Measurements from ENCODE around the gene KATNAL1. TPM values are rescaled to one million over a fixed set of nuclear protein-coding genes. Genes with fewer than 3 reads are reported as not detected.

Gene KATNAL1
- total and polyA plus RNA-seq, 10 of the 15 experiments (the other 5 are each of a cell fraction or from before 2014, with no cell fraction given), result 6.5 to 18.7 (median 11.7) TPM

DNA sequence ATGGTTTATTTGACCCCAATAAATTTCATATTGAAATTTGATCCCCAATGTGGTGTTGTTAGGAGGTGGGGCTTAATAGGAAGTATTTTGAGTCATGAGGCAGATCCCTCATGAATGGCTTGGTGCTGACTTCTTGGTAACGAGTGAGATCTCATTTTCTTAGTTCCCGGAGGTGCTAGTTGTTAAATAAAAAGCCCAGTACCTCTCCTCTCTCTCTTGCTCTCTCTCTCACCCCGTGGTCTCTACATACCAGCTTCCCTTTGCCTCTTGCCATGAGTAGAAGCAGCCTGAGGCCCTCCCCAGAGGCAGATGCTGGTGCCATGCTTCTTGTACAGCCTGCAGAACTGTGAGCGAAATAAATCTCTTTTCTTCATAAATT, 39.4 kb upstream of the KATNAL1 start:
- in situ Hi-C loops (cut with MboI), result no loop called here
- RAD21 ChIA-PET (ENCODE audit: unreplicated experiment), result interaction anchor here (1.1 to 2.0 kb wide), 2 partner anchors 14 to 214 kb away, joined by 3 to 11 read pairs; no protein-coding TSS in a partner anchor
- TF ChIP-seq RFX5 (IDR thresholded peaks at IDR 0.05; ENCODE audit: low read depth, low read length), result no peak
- TF ChIP-seq NFIC (IDR thresholded peaks at IDR 0.05; ENCODE audit: low read depth, low read length), result 0 out of 2 replicates have a peak, but pooled peaks have one; percentile 1
- TF ChIP-seq ZNF622 (IDR thresholded peaks at IDR 0.05), result no peak
- TF ChIP-seq JUNB (IDR thresholded peaks at IDR 0.05), result peak; percentile 23; the same call in 1 of the 2 replicates
- no peak for TF ChIP-seq SMC3 (IDR thresholded peaks at IDR 0.05; ENCODE audit: borderline replicate concordance, low read length)
- no peak for TF ChIP-seq STAT3 (IDR thresholded peaks at IDR 0.05; ENCODE audit: low read depth, low read length)
- no peak for TF ChIP-seq TCF12 (IDR thresholded peaks at IDR 0.05; ENCODE audit: low read depth, low read length)
- TF ChIP-seq SP1 (IDR thresholded peaks at IDR 0.05; ENCODE audit: low read depth, low read length), result no peak
- no peak for TF ChIP-seq NRF1 (conservative IDR thresholded peaks at IDR 0.05; ENCODE audit: low read depth, low read length)
- no peak for TF ChIP-seq BCL11A (IDR thresholded peaks at IDR 0.05; ENCODE audit: low read depth, low read length)
- TF ChIP-seq E2F8 (IDR thresholded peaks at IDR 0.05; ENCODE audit: low read depth, partially characterized antibody), result no peak
- TF ChIP-seq SUZ12 (IDR thresholded peaks at IDR 0.05; ENCODE audit: unreplicated experiment), result no peak
- TF ChIP-seq, protein P1, sequence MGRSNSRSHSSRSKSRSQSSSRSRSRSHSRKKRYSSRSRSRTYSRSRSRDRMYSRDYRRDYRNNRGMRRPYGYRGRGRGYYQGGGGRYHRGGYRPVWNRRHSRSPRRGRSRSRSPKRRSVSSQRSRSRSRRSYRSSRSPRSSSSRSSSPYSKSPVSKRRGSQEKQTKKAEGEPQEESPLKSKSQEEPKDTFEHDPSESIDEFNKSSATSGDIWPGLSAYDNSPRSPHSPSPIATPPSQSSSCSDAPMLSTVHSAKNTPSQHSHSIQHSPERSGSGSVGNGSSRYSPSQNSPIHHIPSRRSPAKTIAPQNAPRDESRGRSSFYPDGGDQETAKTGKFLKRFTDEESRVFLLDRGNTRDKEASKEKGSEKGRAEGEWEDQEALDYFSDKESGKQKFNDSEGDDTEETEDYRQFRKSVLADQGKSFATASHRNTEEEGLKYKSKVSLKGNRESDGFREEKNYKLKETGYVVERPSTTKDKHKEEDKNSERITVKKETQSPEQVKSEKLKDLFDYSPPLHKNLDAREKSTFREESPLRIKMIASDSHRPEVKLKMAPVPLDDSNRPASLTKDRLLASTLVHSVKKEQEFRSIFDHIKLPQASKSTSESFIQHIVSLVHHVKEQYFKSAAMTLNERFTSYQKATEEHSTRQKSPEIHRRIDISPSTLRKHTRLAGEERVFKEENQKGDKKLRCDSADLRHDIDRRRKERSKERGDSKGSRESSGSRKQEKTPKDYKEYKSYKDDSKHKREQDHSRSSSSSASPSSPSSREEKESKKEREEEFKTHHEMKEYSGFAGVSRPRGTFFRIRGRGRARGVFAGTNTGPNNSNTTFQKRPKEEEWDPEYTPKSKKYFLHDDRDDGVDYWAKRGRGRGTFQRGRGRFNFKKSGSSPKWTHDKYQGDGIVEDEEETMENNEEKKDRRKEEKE (IDR thresholded peaks at IDR 0.05), result no peak
- no peak for TF ChIP-seq ZNF592 (IDR thresholded peaks at IDR 0.05)

More for the DNA sequence above, 39.4 kb upstream of the KATNAL1 start:
- WGBS (ENCODE audit: insufficient coverage, insufficient replicate concordance, low lambda C conversion rate, missing lambda C conversion rate), result 29% methylated on average over 4 of the region's 4 CpGs
- H3K4me2 ChIP-seq (ENCODE audit: control insufficient read depth, insufficient read depth), result 0 out of 2 replicates have a peak overlapping the region, but pooled peaks have one; percentile 38
- ChIA-PET SMC1A (ENCODE audit: uncharacterized antibody, unreplicated experiment) (interaction anchor here (0.6 to 1.3 kb wide), 7 partner anchors 24 to 234 kb away, joined by 3 to 4 read pairs (median 3); no protein-coding TSS in a partner anchor), POLR2A (interaction anchor here (1.0 kb wide), 1 partner anchor 74 kb away, joined by 3 read pairs; no protein-coding TSS in a partner anchor), CTCF (interaction anchor here (2.3 to 2.9 kb wide), 2 partner anchors 11 to 214 kb away, joined by 7 to 9 read pairs; no protein-coding TSS in a partner anchor)
- intact Hi-C loops (cut with micrococcal nuclease; ENCODE audit: unreplicated experiment), result no loop called here
- H3K9ac ChIP-seq (ENCODE audit: control insufficient read depth, insufficient read depth, low read length), result no peak overlapping the region
- H3K27ac ChIP-seq (ENCODE audit: control insufficient read depth, insufficient read depth), result no peak overlapping the region
- H4K20me1 ChIP-seq (ENCODE audit: control insufficient read depth, insufficient read depth), result no peaks in the 10 kb centered on the region
- H3K27me3 ChIP-seq (replicated peaks in 1 of 2; ENCODE audit: control insufficient read depth in 2 of 2, insufficient read depth in 2 of 2, low read length in 1 of 2), result no peaks in the 10 kb centered on the region
- TSS peak; percentile 27 for BruUV-seq (replicated peaks)
- H3K4me3 ChIP-seq, result no peak overlapping the region
- no peaks in the 10 kb centered on the region for H3K9me3 ChIP-seq (replicated peaks; ENCODE audit: control insufficient read depth, insufficient read depth, low read length)
- DNase-seq (ENCODE audit: low read depth, low spot score) (no peak), ATAC-seq (peak; percentile 65), FAIRE-seq (no peak)
- H2AFZ ChIP-seq (ENCODE audit: control insufficient read depth, low read depth, low read length), result no peak overlapping the region
- no peaks in the 10 kb centered on the region for H3K79me2 ChIP-seq (ENCODE audit: control insufficient read depth, insufficient read depth, low read length)
- no peaks in the 10 kb centered on the region for H3K36me3 ChIP-seq (ENCODE audit: control insufficient read depth in 2 of 2, insufficient read depth in 2 of 2, low read length in 1 of 2)
- peaks cover 15% of the 10 kb centered on the region for H3K4me1 ChIP-seq (ENCODE audit: control insufficient read depth, insufficient read depth, low read length)
